ENCODE measurements around the gene MCIDAS. TPM values are rescaled to one million over a fixed set of nuclear protein-coding genes. Genes with fewer than 3 reads are reported as not detected.

The MCIDAS gene
- total and polyA plus RNA-seq, 10 of the 15 experiments (the other 5 are each of a cell fraction or from before 2014, with no cell fraction given) = not detected

- peaks cover 2 to 11% of the 10 kb centered on the region in 2 experiments for H3K36me3 ChIP-seq (ENCODE audit: control insufficient read depth in 2 of 2, insufficient read depth in 2 of 2, low read length in 1 of 2)
- no peak for ATAC-seq
- H3K4me3 ChIP-seq = no peak overlapping the region
- ChIA-PET RAD21 (ENCODE audit: unreplicated experiment) (no interaction called here), POLR2A (no interaction called here), CTCF (no interaction called here), SMC1A (ENCODE audit: uncharacterized antibody, unreplicated experiment) (no interaction called here)
- BruUV-seq (replicated peaks) = no TSS peak
- no peaks in the 10 kb centered on the region for H3K4me1 ChIP-seq (ENCODE audit: control insufficient read depth, insufficient read depth, low read length)
- no peaks in the 10 kb centered on the region for H4K20me1 ChIP-seq (ENCODE audit: control insufficient read depth, insufficient read depth)
- no peaks in the 10 kb centered on the region for H3K79me2 ChIP-seq (ENCODE audit: control insufficient read depth, insufficient read depth, low read length)
- in situ Hi-C loops (cut with MboI) = no loop called here
- WGBS (ENCODE audit: insufficient coverage, insufficient replicate concordance, low lambda C conversion rate, missing lambda C conversion rate) = 100% methylated on average over 1 of the region's 1 CpG
- no peak overlapping the region for H2AFZ ChIP-seq (ENCODE audit: control insufficient read depth, low read depth, low read length)
- no peak overlapping the region for H3K4me2 ChIP-seq (ENCODE audit: control insufficient read depth, insufficient read depth)
- H3K27ac ChIP-seq (ENCODE audit: control insufficient read depth, insufficient read depth) = no peak overlapping the region
- intact Hi-C loops (cut with micrococcal nuclease; ENCODE audit: unreplicated experiment) = no loop called here
- no peak for FAIRE-seq
- H3K27me3 ChIP-seq (replicated peaks in 1 of 2; ENCODE audit: control insufficient read depth in 2 of 2, insufficient read depth in 2 of 2, low read length in 1 of 2) = no peaks in the 10 kb centered on the region
- TF ChIP-seq MLLT1 (IDR thresholded peaks at IDR 0.05) = no peak
- TF ChIP-seq ZNF24 (IDR thresholded peaks at IDR 0.05) = no peak
- TF ChIP-seq BMI1 (IDR thresholded peaks at IDR 0.05; ENCODE audit: borderline replicate concordance) = no peak
- no peak for DNase-seq (ENCODE audit: low read depth, low spot score)
- no peak overlapping the region for H3K9ac ChIP-seq (ENCODE audit: control insufficient read depth, insufficient read depth, low read length)
- no peaks in the 10 kb centered on the region for H3K9me3 ChIP-seq (replicated peaks; ENCODE audit: control insufficient read depth, insufficient read depth, low read length)
These were observed 49.7 kb upstream of the MCIDAS start for GRCh38 chr5:55276771-55277170.

- no TSS peak for BruUV-seq (replicated peaks)
- Histone ChIP-seq H3K27ac (ENCODE audit: control insufficient read depth, insufficient read depth) (no peak overlapping the region), H3K36me3 (ENCODE audit: control insufficient read depth in 2 of 2, insufficient read depth in 2 of 2, low read length in 1 of 2) (peaks cover 0 to 3% of the 10 kb centered on the region in 2 experiments; a peak in 2 of 4 replicates), H3K79me2 (ENCODE audit: control insufficient read depth, insufficient read depth, low read length) (no peaks in the 10 kb centered on the region), H3K4me3 (no peak overlapping the region), H2AFZ (ENCODE audit: control insufficient read depth, low read depth, low read length) (no peak overlapping the region), H3K9ac (ENCODE audit: control insufficient read depth, insufficient read depth, low read length) (no peak overlapping the region), H3K9me3 (replicated peaks; ENCODE audit: control insufficient read depth, insufficient read depth, low read length) (no peaks in the 10 kb centered on the region), H3K4me1 (ENCODE audit: control insufficient read depth, insufficient read depth, low read length) (no peaks in the 10 kb centered on the region), H4K20me1 (ENCODE audit: control insufficient read depth, insufficient read depth) (no peaks in the 10 kb centered on the region), H3K27me3 (replicated peaks in 1 of 2; ENCODE audit: control insufficient read depth in 2 of 2, insufficient read depth in 2 of 2, low read length in 1 of 2) (no peaks in the 10 kb centered on the region), H3K4me2 (ENCODE audit: control insufficient read depth, insufficient read depth) (no peak overlapping the region)
- in situ Hi-C loops (cut with MboI) (no loop called here), intact Hi-C loops (cut with micrococcal nuclease; ENCODE audit: unreplicated experiment) (loop anchor here (5.0 kb wide), 1 partner anchor 86 kb away; the partner anchor contains the start of gene CDC20B)
- POLR2A ChIA-PET = no interaction called here
- FAIRE-seq (no peak), DNase-seq (ENCODE audit: low read depth, low spot score) (no peak), ATAC-seq (no peak)
- RAD21 ChIA-PET (ENCODE audit: unreplicated experiment) = no interaction called here
- SMC1A ChIA-PET (ENCODE audit: uncharacterized antibody, unreplicated experiment) = no interaction called here
- WGBS (ENCODE audit: insufficient coverage, insufficient replicate concordance, low lambda C conversion rate, missing lambda C conversion rate) = 90% methylated on average over 3 of the region's 3 CpGs
- CTCF ChIA-PET = no interaction called here
- TF ChIP-seq ASH2L (IDR thresholded peaks at IDR 0.05; ENCODE audit: borderline replicate concordance, low read depth) (no peak), YBX1 (IDR thresholded peaks at IDR 0.05) (no peak), SIN3A (IDR thresholded peaks at IDR 0.05; ENCODE audit: low read depth, low read length) (no peak), E2F4 (IDR thresholded peaks at IDR 0.05; ENCODE audit: low read depth, low read length) (no peak), E4F1 (IDR thresholded peaks at IDR 0.05; ENCODE audit: borderline replicate concordance, partially characterized antibody) (no peak), E2F8 (IDR thresholded peaks at IDR 0.05; ENCODE audit: low read depth, partially characterized antibody) (no peak), SUZ12 (IDR thresholded peaks at IDR 0.05; ENCODE audit: unreplicated experiment) (no peak)
These were observed 31.2 kb upstream of the MCIDAS start for GRCh38 chr5:55258339-55258738.
